GM12878 (cell line): Measurements from ENCODE around the gene CEP63. TPM values are rescaled to one million over a fixed set of nuclear protein-coding genes. Genes with fewer than 3 reads are reported as not detected.

Experiments used
- ATAC-seq: fragments of 200-7000 bp; cut with Tn5 transposase; 3 replicates; pipeline ENCODE4 v1.9.1; 2020; ENCODE audit warnings: mild to moderate bottlenecking, moderate library complexity
- BruUV-seq: library from RNA; stranded (reverse); fragments of 400-500 nt; replicated peaks from 2 replicates; lab custom pipeline; 2021; lab: Mats Ljungman, UMichigan
- CTCF ChIA-PET: fragments of 300-600 bp; sonication (Branson Sonifier 250); formaldehyde crosslinking; extraction: SDS; loops from one replicate; lab custom pipeline; 2021; ENCODE audit warnings: inconsistent platforms; lab: Yijun Ruan, JAX
- POLR2A ChIA-PET: fragments of 350-600 bp; formaldehyde crosslinking; extraction: SDS; loops from one replicate; lab custom pipeline; 2021; ENCODE audit warnings: inconsistent platforms; lab: Charles Lee
- RAD21 ChIA-PET: fragments of 300-600 bp; sonication (Branson Sonifier 250); formaldehyde crosslinking; loops from one replicate; lab custom pipeline; 2023; ENCODE audit warnings: antibody characterized with exemption; ENCODE audit not compliant: unreplicated experiment; lab: Charles Lee
- SMC1A ChIA-PET: fragments of 300-600 bp; sonication (Branson Sonifier 250); formaldehyde crosslinking; loops from one replicate; lab custom pipeline; 2023; ENCODE audit not compliant: unreplicated experiment, uncharacterized antibody; lab: Charles Lee
- DNase-seq: peaks from one replicate; pipeline ENCODE4 v3.0.0-alpha.2; 2011; ENCODE audit warnings: low read depth, low spot score
- FAIRE-seq: peaks from 3 replicates; lab custom pipeline; 2011; peaks lifted over from hg19 to GRCh38; lab: Jason Lieb, UNC
- H2AFZ ChIP-seq: 2 replicates; pipeline ENCODE4 v1.6.0; 2011; ENCODE audit warnings: low read depth, low read length, control low read depth; ENCODE audit not compliant: control insufficient read depth
- H3K27ac ChIP-seq: 2 replicates; pipeline ENCODE4 v1.5.1; 2011; ENCODE audit warnings: control low read depth; ENCODE audit not compliant: control insufficient read depth, insufficient read depth
- H3K27me3 ChIP-seq, 2 experiments: replicated peaks in 1 of 2; 2 replicates each; pipeline versions ENCODE4 v1.6.0 to v1.6.1; 2011; ENCODE audit warnings: low read length in 1 of 2; ENCODE audit not compliant: control insufficient read depth in 2 of 2, insufficient read depth in 2 of 2
- H3K36me3 ChIP-seq, 2 experiments: 2 replicates each; pipeline ENCODE4 v1.5.1; 2011; ENCODE audit warnings: low read length in 1 of 2; ENCODE audit not compliant: control insufficient read depth in 2 of 2, insufficient read depth in 2 of 2
- H3K4me1 ChIP-seq: 2 replicates; pipeline ENCODE4 v1.6.1; 2011; ENCODE audit warnings: mild to moderate bottlenecking, low read length, moderate library complexity, mixed read lengths; ENCODE audit not compliant: control insufficient read depth, insufficient read depth
- H3K4me2 ChIP-seq: 2 replicates; pipeline ENCODE4 v1.6.0; 2011; ENCODE audit warnings: control low read depth; ENCODE audit not compliant: control insufficient read depth, insufficient read depth
- H3K4me3 ChIP-seq: fragments of 200-600 bp; sonication (generic); 2 replicates; pipeline ENCODE4 v1.5.1; 2016
- H3K79me2 ChIP-seq: 2 replicates; pipeline ENCODE4 v1.6.0; 2011; ENCODE audit warnings: low read length; ENCODE audit not compliant: control insufficient read depth, insufficient read depth
- H3K9ac ChIP-seq: 2 replicates; pipeline ENCODE4 v1.8.0; 2011; ENCODE audit warnings: low read length, control low read depth, mixed read lengths; ENCODE audit not compliant: control insufficient read depth, insufficient read depth
- H3K9me3 ChIP-seq: replicated peaks from 3 replicates; pipeline ENCODE4 v1.5.1; 2011; ENCODE audit warnings: mild to moderate bottlenecking, low read length; ENCODE audit not compliant: control insufficient read depth, insufficient read depth
- H4K20me1 ChIP-seq: 2 replicates; pipeline ENCODE4 v1.6.0; 2011; ENCODE audit not compliant: control insufficient read depth, insufficient read depth
- ATF7 ChIP-seq: fragments of 450-650 bp; IDR thresholded peaks from 2 replicates; pipeline ENCODE4 v1.6.1; 2016; ENCODE audit warnings: low read depth, mild to moderate bottlenecking
- CBFB ChIP-seq: IDR thresholded peaks from 2 replicates; pipeline ENCODE4 v1.6.1; 2016; ENCODE audit warnings: antibody characterized with exemption, low read depth
- GABPA ChIP-seq: IDR thresholded peaks from 2 replicates; pipeline ENCODE4 v1.6.1; 2014; ENCODE audit warnings: antibody characterized with exemption, low read depth, mild to moderate bottlenecking, inconsistent platforms
- JUNB ChIP-seq: IDR thresholded peaks from 2 replicates; pipeline ENCODE4 v1.6.1; 2016; ENCODE audit warnings: antibody characterized with exemption, mild to moderate bottlenecking
- MTA2 ChIP-seq: fragments of 450-650 bp; IDR thresholded peaks from 2 replicates; pipeline ENCODE4 v1.6.1; 2016; ENCODE audit warnings: low read depth, mild to moderate bottlenecking, moderate library complexity
- PML ChIP-seq: IDR thresholded peaks from 2 replicates; pipeline ENCODE4 v1.6.1; 2012; ENCODE audit warnings: low read length, inconsistent platforms
- POLR2AphosphoS2 ChIP-seq: IDR thresholded peaks from 2 replicates; pipeline ENCODE4 v1.6.1; 2011; ENCODE audit warnings: low read depth, mild to moderate bottlenecking, low read length, improper control_type of control experiment, moderate library complexity
- SUZ12 ChIP-seq: fragments of 200-600 bp; sonication (generic); IDR thresholded peaks from one replicate; pipeline ENCODE4 v1.6.1; 2018; ENCODE audit warnings: antibody characterized with exemption, mild to moderate bottlenecking; ENCODE audit not compliant: unreplicated experiment
- TBL1XR1 ChIP-seq: IDR thresholded peaks from 2 replicates; pipeline ENCODE4 v1.6.1; 2012; ENCODE audit warnings: low read depth, low read length, improper control_type of control experiment
- ZNF217 ChIP-seq: fragments of 450-650 bp; IDR thresholded peaks from 2 replicates; pipeline ENCODE4 v1.6.1; 2017; ENCODE audit warnings: antibody characterized with exemption, mild to moderate bottlenecking
- ZSCAN29 ChIP-seq: fragments of 450-650 bp; IDR thresholded peaks from 2 replicates; pipeline ENCODE4 v1.6.1; 2017; ENCODE audit warnings: mild to moderate bottlenecking, moderate library complexity
- WGBS: methylation state at CpG from one replicate; pipeline ENCODE4 v1.1.6; 2016; ENCODE audit warnings: low lambda C conversion rate; ENCODE audit not compliant: insufficient replicate concordance, insufficient coverage; ENCODE audit errors: missing lambda C conversion rate; 5-methylcytosine and 5-hydroxymethylcytosine counted together
- in situ Hi-C: fragments of 300-500 bp; cut with MboI; formaldehyde crosslinking; loops from 9 replicates; pipeline ENCODE4 v1.14.3; 2018; ENCODE audit warnings: mixed read lengths
- intact Hi-C: fragments of 100-400 bp; cut with micrococcal nuclease; formaldehyde crosslinking; loops from one replicate; pipeline ENCODE4 v1.14.2; 2022; ENCODE audit not compliant: unreplicated experiment
- polyA plus RNA-seq, 11 experiments: library from polyadenylated mRNA; depleted of rRNA in 4 of 11; unstranded in 6 of 11; stranded (reverse) in 5 of 11; fragments of >200 nt; fragmentation: Nextera tagmentation in 4 of 11; fragmentation: Illumina TruSeq in 1 of 11; extraction: Ambion mirVana in 4 of 11; extraction: Trizol in 1 of 11; gene quantifications; 1 replicate in 1 of 11; 2 replicates in 10 of 11; pipeline versions ENCODE4 v1.2.1 to v1.2.3, GENCODE V29; 2011 to 2016; ENCODE audit warnings: inconsistent platforms in 2 of 11, missing spikeins in 2 of 11, low read depth in 1 of 11
- total RNA-seq, 4 experiments: library from RNA; depleted of rRNA in 3 of 4; stranded (reverse); fragments of >200 nt in 3 of 4; fragmentation: Illumina TruSeq in 1 of 4; extraction: Trizol in 1 of 4; gene quantifications; 2 replicates each; pipeline versions ENCODE4 v1.2.1 to v1.2.3, GENCODE V29; 2013 to 2021
- TF ChIP-seq, protein P1 (sequence below): IDR thresholded peaks from 2 replicates; pipeline ENCODE4 v1.6.1; 2012; ENCODE audit warnings: low read depth, low read length, improper control_type of control experiment
- TF ChIP-seq, protein P2 (sequence below): IDR thresholded peaks from 2 replicates; pipeline ENCODE4 v1.6.1; 2012; ENCODE audit warnings: low read depth, low read length, improper control_type of control experiment
- TF ChIP-seq, protein P3 (sequence below): fragments of 450-650 bp; IDR thresholded peaks from 2 replicates; pipeline ENCODE4 v1.6.1; 2017; ENCODE audit warnings: low read depth, mild to moderate bottlenecking, moderate library complexity

Gene CEP63
- total and polyA plus RNA-seq, 10 of the 15 experiments (the other 5 are each of a cell fraction or from before 2014, with no cell fraction given), result 14.0 to 36.9 (median 26.8) TPM

DNA sequence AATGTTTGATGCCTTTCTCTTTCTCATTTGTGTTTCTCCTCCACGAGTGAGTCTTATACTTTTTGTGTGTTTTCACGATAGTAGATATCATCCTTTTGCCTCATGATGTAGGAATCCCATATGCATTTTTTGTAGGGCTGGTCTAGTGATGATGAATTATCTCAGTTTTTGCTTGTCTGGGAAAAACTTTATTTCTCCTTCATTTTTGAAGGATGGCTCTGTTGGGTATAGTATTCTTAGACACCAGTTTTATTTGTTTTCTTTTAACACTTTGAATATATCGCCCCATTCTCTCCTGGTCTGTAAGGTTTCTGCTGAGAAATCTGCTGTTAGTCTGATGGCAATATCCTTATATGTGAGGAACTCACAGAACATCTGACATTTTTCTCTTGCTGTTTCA lies 18.3 kb downstream of the CEP63 start:
- BruUV-seq, result no TSS peak
- ChIA-PET POLR2A (no interaction called here), SMC1A (interaction anchor here (0.7 kb wide), 1 partner anchor 1077 kb away, joined by 4 read pairs; no protein-coding TSS in a partner anchor), RAD21 (no interaction called here), CTCF (no interaction called here)
- Histone ChIP-seq H3K4me2 (no peak overlapping the region), H3K36me3 (peaks cover 0 to 3% of the 10 kb centered on the region in 2 experiments; a peak in 1 of 4 replicates), H3K27me3 (no peaks in the 10 kb centered on the region), H3K27ac (no peak overlapping the region), H4K20me1 (no peaks in the 10 kb centered on the region), H3K79me2 (peaks cover 9% of the 10 kb centered on the region), H3K9me3 (peaks cover 9% of the 10 kb centered on the region), H3K9ac (no peak overlapping the region), H3K4me3 (no peak overlapping the region), H2AFZ (no peak overlapping the region), H3K4me1 (no peaks in the 10 kb centered on the region)
- no peak for ATAC-seq
- WGBS, result 94% methylated on average over 2 of the region's 3 CpGs
- in situ Hi-C loops (no loop called here), intact Hi-C loops (no loop called here)
- no peak for FAIRE-seq
- no peak for DNase-seq
- TF ChIP-seq TBL1XR1 (no peak), ZNF217 (no peak), MTA2 (no peak), SUZ12 (no peak), ATF7 (no peak), CBFB (no peak), ZSCAN29 (no peak), PML (no peak), POLR2AphosphoS2 (no peak), JUNB (no peak), GABPA (no peak)
- TF ChIP-seq, protein P1, sequence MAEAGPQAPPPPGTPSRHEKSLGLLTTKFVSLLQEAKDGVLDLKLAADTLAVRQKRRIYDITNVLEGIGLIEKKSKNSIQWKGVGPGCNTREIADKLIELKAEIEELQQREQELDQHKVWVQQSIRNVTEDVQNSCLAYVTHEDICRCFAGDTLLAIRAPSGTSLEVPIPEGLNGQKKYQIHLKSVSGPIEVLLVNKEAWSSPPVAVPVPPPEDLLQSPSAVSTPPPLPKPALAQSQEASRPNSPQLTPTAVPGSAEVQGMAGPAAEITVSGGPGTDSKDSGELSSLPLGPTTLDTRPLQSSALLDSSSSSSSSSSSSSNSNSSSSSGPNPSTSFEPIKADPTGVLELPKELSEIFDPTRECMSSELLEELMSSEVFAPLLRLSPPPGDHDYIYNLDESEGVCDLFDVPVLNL, result no peak
- TF ChIP-seq, protein P2, sequence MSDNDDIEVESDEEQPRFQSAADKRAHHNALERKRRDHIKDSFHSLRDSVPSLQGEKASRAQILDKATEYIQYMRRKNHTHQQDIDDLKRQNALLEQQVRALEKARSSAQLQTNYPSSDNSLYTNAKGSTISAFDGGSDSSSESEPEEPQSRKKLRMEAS, result no peak
- TF ChIP-seq, protein P3, sequence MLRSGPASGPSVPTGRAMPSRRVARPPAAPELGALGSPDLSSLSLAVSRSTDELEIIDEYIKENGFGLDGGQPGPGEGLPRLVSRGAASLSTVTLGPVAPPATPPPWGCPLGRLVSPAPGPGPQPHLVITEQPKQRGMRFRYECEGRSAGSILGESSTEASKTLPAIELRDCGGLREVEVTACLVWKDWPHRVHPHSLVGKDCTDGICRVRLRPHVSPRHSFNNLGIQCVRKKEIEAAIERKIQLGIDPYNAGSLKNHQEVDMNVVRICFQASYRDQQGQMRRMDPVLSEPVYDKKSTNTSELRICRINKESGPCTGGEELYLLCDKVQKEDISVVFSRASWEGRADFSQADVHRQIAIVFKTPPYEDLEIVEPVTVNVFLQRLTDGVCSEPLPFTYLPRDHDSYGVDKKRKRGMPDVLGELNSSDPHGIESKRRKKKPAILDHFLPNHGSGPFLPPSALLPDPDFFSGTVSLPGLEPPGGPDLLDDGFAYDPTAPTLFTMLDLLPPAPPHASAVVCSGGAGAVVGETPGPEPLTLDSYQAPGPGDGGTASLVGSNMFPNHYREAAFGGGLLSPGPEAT, result no peak
